COLO829 (cell line): ENCODE data around the gene SEZ6L.
A peak's percentile ranks its signal among the peaks of the same experiment; 100 is the strongest.

ENCODE experiments used
- DNase-seq: peaks from one replicate; pipeline ENCODE4 v3.0.0; 2012; ENCODE audit warnings: low spot score

SEZ6L gene

DNA sequence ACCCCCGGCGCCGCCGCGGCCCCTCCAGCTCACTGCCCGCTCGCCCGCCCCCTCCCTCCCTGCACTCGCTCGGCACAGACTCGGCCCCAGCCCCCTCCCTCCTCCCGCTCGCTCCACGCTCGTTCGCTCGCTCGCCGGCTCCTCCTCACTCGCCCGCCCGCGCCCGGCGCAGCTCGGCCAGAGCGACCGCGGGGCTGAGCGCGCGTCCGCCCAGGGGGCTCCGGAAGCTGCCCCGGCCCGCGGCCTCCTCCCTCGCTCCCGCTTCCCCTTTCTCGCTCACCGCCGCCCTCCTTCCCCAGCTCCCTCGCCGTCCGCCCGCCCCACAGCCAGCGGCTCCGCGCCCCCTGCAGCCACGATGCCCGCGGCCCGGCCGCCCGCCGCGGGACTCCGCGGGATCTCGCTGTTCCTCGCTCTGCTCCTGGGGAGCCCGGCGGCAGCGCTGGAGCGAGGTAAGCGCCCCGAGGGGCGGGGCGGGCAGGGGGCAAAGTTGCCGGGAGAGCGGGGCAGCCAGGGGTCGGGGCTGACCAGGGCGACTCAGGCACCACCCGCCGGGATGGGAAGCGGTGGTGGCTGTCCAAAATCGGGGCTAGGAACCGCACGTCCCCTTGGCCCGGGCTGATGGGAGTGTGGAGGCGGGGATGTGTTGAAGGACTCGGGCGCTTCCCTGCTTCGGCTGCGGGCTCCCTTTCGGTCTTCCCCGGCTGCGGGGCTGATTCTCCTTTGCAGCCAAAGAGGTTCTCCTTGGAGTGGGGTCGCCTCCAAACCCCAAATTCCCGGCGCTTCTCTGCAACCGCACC is at the start of gene SEZ6L:
SEZ6L (plus strand) TSS at position 148 of the 797 bp plus-strand sequence; CDS start at position 356, 208 bp downstream.
- DNase-seq = no peak

DNA sequence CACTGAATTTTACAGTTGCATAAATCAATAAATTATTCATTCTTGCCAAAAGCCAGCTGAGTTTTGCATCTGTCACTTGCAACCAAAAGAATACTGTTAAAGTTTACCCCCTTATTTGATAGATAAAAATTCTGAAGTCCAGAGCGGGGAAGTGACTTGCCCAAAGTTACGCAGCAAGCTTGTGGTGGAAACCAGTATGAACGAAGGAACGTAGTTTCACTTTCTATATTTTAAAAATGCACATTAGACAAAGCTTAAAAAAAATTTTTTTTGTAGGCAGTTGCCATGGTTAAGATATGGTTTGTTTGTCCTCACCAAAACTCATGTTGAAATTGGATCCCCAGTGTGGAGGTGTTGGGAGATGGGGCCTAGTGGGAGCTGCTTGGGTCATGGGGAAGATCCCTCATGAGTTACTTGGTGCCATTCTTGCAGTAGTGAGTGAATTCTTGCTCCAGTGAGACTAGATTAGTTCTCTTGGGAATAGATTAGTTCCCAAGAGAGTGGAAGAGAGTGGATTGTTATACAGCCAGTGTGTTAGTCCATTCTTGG is 46.3 kb upstream of the SEZ6L start:
- no peak for DNase-seq

DNA sequence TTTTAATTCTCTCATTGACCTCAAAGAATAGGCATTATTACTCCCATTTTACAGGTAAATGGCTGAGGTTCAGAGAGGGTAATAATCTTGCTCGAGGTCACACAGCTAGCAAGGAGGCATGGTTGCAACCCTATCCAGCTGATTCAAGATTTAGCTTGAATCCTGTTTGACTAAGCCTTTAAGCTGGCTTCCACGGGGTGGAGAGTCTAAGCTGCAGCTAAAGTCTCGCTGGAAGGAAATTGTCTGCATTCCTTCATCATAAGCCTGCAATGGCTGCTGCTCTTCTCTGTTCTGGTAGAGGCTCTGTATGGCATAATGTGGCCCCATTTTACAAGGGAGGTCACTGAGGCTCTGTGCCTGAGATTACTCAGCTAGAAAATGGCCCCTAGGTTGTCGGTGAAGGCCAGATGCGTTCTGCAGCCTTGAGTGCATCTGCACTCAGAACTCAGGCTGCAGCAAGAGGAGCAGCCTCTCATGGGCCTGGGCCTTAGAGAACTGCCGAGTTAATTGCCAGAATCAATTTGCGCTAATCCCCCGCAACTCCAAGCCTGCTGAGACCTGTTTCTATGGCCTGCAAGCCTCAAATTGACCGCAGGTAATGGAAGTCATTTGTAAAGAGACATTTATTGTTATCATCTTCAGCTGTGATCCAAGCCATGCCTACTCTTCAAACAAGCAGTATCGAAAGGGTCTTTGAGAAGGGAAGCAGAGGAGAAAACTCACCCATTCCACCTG is 44.1 kb upstream of the SEZ6L start:
- DNase-seq = no peak

DNA sequence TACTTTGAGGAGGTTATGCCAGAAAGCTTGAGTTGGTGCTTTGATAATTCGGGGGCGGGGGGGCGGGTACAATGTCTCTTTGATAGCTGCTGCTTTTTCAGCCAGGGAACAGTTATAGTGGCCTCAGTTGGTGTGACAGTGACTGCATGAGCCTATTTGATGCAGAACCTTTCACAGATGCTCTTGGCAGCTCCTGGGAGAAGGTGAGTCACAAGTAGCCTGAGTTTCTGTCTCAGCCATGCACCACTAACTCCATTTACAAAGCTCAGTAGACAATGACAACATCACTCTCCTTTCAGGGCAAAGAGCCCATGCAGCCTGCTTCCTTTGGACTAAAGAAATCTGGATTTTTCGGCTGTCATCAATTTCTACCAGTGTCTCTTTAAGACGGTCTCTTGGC is 42.1 kb upstream of the SEZ6L start:
- no peak for DNase-seq

DNA sequence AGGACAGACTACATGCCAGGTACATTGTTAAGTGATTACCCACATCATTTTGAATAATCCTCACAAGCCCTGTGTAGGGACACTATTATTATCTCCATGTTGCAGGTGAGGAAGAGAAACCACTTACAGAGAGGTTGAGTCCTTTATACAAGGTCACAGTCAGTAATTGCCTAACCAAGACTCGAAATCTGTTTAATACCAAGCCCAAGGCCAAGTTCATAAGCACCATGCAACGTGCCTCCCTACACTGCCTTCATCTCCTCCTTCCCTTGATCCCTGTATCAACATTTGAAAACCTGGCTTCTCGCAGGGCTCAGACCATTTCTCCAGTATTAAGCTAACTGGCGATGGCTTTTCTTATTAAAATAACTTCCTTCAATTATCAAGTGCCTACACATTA is 41.7 kb upstream of the SEZ6L start:
- no peak for DNase-seq

DNA sequence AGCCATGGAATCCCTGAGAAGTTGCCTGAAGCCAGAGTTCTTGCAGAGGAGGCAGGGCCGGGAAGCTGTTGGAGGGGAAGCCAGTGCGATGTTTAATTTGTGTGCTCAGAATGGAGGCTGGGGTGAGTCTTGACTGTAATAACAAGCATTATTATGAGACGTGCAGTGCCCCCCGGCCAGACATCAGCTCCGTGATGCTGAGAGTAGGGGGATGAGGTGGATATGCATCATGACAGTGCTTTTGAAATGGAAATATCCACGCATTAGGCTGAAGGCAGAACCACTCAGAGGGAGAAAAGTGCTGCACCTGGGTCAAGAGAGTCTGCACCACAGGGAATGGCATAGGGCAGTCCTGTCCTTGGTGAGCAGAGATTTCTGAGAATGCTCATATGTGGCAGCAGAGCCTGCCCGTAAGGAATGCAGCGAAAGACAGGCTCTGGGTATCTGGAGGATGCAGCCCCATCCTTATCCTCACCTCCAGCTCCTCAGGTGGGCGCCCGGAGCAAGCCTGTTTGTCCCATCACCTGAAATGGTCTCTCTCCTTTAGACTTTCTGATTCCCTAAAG is 37.6 kb upstream of the SEZ6L start:
- no peak for DNase-seq

DNA sequence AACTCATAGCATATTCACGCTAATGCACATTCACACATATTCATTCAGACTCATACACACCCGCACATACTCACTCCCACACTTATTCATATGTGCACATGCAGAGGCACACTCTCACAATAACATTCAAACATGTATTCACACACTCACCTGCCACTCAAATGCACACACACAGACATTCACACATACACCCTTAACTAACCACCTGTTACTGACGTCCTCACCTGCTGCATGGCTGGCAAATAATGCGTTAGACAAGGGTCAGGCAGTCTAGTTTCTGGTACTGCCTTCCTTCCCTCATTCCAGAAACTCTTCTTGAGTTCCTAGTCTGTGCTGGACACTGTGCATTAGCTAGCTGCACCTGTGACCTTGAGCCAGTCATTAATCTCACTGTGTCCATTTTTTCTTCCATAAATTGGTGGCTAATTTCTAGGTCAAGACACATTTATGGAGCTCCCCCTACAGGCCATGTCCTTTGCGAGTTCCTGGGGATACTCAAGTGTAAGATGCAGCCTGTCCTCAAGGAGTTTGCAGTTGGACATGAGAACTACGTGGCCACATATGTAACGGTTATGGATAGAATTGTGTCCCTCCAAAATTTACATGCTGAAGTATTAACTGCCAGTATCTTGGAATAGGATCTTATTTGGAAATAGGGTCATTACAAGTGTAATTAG is 34.5 kb upstream of the SEZ6L start:
- no peak for DNase-seq

DNA sequence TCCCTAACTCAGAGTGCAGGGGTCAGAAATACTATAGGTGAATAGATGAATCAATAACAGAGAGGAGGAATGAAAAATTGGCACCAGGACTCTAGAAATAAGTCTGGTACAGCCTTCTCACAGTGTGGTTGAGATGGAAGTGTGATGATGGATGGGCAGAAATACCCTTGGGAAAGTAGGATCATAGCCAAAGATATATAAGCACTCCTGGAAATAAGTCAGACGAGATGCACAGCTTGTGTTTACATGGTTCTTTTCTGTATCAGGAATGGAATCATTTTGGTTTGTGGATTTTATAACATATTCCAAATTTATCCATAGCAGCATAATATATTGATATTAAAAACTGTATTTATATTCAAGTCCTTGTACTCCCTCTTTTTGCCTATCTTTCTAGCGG is 33.5 kb upstream of the SEZ6L start:
- DNase-seq = no peak

DNA sequence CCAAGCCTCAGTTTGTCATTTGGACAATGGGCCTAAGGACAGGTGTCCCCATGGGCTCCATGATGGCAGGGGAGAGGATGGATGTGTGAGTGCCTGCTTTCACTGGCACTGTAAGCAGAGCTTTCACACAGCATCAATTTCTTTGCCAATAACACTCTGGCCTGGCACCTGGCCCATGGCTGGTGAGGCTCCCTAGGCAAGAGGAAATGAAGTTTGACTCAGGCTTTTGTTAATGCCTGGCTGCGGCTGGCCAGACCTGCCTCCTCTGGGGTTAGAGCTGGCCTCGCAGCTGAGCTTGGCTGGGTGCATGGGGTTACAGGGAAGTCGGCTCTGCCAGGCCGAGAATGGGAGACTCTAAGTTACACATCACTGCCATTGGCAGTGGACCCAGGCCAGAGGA is 30.0 kb upstream of the SEZ6L start:
- no peak for DNase-seq

DNA sequence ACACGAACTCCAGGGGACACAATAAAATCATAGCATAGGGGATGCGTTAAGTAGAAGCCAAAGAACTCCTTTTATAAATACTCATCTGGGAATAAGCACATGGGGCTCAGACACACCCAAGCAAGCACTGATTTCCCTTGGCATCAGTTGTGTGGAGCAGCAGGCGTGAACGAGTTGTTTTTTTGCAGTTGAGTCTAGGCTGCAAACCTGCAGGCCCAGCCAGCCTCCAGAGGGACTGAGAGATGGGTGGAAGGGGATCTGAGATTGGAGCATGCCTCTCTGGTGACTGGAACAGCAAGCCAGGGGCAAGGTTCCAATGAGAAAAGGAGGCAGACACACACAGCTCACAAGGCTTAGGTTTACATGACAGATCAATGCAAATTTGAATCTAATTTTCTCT is 27.4 kb upstream of the SEZ6L start:
- no peak for DNase-seq

DNA sequence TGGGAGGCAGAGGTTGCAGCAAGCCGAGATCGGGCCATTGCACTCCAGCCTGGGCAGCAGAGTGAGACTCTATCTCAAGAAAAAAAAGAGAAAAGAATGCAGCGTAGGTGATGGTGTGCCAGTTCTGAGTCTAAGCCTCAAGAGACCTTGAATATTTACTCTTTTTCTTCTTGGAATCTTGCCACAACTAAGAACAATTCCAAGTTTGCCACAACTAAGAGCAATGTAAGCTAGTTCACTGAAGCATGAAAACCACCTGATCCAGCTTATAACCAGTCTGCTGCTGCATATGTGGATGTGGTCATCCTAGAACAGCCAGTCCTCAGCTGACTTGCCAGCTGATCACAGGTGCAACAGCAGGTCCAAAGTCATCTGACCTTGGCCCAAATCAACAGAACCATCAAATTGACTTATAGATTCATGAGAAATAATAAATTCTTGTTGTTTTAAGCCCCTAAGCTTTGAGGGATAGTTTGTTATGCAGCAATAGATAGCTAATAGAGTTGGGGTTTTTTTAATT is 25.4 kb upstream of the SEZ6L start:
- DNase-seq = no peak

DNA sequence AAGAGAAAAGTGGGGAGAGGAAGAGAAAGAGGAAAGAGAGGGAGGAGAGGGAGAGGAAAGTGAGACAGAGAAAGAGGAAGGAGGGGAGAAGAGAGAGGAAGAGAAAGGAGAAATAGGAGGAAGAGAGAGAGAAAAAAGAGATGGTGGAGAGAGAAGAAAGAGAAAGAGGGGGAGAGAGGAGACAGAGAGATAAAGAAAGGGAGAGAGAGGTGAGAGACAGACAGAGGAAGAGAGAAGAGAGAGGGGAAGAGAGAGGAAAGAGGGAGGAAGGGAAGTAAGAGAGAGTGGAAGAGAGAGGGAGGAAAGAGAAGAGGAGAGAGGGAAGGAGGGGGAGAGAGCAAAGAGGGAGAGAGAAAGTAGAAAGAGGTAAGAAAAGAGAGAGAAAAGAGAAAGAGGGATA is 9.4 kb upstream of the SEZ6L start:
- DNase-seq = no peak

DNA sequence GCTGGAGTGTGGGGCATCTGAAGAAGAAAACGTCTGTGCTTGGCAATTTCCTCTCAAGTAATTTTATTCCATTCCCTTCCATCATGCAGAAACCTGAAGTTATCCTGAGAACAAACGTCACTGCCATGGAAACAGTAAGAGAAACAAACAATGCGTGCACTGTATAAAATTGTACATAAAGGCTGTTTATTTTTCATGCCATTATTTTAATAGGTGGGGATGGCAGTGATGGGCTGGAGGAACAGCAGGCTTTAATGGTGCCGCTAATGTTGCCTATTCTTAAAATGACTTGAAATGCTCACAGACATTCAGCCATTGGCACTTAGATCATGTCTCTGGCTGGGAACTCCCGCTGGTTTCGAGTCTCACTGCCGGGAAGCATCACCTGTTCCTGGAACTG is 7.5 kb upstream of the SEZ6L start:
- no peak for DNase-seq

DNA sequence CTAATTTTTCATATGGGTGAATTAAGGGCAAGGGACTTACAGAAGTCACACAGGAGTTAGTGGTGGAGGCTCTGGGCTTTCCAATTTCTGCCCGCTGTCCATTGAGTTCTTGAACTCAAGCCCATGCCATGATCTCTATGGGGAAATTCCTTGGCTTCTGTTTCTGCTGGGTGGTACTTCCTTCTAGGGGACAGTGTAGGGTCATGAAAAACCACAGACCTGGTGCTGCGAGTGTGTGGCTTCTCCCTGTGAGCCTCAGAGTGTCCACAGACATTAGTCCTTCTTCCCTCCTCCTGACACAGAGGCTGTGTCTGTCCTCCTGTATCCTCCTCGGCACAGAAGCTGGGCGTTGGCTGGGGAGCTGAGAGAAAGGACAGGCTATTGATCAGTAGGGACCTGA is 6.3 kb upstream of the SEZ6L start:
- no peak for DNase-seq

DNA sequence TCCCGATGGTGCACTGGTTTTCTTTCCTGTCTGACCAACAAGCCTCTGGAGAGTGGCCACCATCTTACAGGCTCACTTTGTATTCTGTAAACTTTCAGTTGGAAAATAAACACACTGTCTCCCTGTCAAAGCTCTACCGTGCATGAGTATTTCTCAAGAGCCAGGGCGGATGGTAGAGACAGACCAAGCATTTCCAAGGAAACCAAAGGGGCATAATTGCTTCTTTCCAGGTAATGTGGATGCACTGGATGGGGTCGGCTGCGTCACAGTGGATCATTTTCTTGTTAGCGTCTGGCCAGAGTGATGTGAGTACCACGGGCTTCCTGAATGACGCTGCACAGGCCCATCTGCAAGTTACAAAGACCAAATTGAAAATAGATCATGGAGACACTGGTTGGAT is 5.1 kb upstream of the SEZ6L start:
- no peak for DNase-seq

DNA sequence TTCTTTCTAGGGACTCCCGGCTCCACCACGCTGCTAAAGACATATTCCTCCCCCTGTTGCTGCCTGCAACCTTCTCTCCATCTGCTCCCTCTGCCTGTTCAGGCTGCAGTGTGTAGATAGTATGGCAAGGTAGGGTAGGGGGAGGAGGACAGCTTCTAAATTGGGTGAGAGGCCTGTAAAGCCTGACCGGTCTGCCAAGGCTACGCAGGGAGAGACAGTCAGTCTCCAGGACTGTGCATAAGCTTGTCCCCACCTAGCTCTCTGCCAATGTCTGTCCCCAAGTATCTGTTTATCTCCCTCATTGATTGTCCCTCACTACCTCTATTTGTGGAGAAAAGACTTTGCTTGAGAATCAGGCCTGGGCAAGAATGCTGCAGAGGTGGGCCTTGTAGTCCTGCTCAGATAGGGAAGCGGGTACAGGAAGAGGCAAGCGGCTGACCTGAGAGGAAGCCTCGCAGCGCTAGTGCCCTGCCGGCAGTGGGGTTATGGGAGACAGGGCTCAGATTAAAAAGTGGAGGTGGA is 871 bp upstream of the SEZ6L start:
- DNase-seq = no peak

DNA sequence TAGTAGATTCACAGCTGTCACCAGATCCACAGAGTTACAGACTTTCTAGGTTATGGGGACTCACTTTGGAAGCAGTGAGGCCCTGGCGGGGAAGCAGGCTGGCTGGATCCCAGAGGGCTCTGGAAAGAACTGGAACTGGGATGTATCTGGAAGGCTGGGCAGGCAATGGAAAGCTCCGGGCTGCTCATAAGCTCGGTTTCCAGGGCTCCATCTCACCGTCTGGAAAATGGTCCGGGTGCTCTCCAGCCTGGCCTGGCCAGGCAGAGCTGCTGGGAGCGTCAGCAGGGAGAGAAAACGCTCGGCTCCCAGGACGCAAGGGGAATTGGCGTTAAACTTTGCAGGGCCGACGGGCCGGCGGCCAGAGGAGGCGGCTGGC is 335 bp upstream of the SEZ6L start:
- DNase-seq = no peak

DNA sequence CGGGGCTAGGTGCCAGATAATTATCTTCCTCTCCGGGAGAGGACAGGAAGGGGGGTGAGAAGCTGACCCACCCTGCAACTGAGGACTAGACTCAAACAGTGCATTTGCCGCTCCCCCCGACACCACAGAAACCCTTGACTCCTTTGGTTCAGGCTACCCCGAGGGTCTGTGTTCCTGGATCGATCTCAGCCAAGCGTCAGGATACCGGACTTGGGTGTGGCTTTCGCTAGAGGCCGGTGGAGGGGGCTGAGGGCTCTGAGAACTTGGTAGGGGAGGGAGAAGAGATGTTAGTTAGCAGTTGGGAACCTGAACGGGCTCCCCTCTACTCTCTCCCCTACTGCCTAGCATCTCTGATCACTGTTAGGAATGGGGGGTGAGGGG is 840 bp downstream of the SEZ6L start:
- no peak for DNase-seq

DNA sequence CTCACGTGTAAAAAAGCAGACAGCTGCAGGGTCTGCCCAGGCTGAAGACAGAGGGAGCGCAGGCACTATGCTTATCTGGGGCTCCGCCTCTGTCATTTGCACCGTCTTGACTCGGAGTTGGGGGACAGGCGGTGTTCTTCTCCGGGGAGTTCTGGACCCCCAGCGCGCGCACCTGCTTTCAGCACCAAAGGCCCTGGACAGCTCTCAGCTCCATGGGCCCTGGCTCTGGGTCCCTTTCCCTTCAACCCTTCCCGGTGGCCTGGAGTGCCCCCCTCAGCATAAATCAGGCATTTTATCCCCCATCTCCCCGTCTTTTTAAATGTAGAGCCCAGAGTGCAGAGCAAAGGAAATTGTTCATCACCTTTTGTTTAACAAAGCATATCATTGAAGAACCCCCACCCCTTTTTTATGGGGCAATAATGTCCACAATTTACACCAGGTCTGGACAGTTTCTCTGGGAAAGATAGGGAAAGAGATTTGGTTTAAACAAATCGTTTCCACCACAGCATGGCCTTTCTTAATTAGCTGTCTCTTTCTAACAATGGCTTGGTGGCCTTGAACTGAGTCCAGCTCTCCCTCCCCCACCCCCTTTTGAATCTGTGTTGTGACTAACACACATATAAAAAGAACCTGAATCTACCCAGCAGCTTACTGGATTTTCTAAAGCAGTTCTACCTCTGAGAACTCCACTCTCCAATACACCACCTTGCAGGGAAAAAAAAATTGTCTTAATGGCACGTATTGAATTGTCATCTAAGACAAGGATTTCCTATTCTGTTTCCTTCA is 1.7 kb downstream of the SEZ6L start:
- DNase-seq = no peak

DNA sequence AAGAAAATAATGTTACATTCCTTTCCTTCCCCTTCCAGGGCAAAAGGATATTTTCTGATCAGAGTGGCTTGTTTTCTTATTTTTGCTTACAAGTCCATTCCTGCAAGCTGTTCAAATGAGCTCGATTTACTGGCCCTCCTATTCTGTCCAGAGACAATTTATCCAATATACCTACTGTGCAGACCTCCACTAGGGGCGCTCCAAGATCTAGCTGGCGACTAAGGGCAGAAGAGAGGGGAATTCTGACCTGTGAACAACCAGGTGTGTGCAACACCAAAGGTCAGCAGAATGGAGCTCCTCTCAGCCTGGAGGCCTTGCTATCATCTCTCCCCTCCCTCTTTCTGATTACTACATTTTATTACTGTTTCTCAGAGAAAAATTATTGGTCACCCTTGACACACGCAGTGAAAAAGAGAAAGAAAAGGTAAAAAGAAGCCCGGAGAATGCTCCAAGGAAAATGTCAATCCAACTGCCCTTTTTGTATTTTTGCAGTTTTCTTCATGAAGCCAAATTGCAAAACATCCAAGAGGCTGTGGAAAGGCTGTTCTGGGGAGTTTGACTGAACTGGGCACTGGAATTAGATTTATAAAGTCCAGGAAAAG is 3.2 kb downstream of the SEZ6L start:
- peak; percentile 30 for DNase-seq

DNA sequence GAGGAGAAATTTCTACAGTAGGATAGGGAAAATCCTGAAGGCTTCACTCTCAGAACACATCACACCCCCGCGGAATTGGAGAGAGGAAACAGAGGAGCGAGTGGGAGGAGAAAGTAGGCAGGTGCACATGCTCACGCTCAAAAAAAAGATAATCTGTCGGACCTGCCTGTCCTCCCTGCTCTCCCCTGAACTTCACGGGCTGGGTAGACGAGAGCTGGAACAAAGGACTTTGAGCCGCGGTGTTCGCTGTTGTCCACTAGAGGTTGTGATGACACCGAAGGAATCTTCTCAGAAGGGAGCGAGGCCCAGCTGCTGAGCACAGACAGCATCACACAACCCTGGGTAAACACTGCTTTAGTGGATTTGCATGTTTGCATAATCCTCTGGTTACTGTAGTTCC is 5.0 kb downstream of the SEZ6L start:
- no peak for DNase-seq
